GM12865 (cell line): ENCODE data around the gene RNF145.
"Not testable (repeated sequence)": the region's sequence is repeated elsewhere in the genome, so short reads cannot be mapped to it uniquely, and the experiment has no call there.

Experiments
- DNase-seq: peaks from one replicate; pipeline ENCODE4 v3.0.0; 2010; ENCODE audit warnings: low read depth
- H3K4me3 ChIP-seq: 2 replicates; pipeline ENCODE4 v1.5.1; 2011; ENCODE audit warnings: mild to moderate bottlenecking, low read depth, low read length, control low read depth
- TF ChIP-seq, protein P1 (sequence below): IDR thresholded peaks from 2 replicates; pipeline ENCODE4 v1.5.1; 2011; ENCODE audit warnings: low read length, control low read depth, low read depth, inconsistent platforms; ENCODE audit not compliant: insufficient read depth; ENCODE audit errors: missing control alignments

The RNF145 gene

DNA sequence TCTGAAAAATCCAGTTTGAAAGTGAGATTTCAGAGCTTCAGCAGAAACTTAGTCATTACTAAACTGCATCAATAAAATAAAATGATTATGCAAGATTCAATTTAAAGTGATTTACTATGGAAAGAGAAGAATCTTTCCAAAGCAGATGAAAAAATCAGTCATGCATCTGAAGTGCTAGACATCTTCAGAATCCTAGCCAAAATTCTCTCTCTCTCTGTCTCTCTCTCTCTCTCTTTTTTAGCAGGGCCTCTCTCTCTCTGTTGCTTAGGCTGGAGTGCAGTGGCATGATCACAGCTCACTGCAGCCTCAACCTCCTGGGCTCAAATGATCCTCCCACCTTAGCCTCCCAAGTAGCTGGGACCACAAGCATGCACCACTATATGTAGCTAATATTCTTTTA, 35.5 kb upstream of the RNF145 start:
- H3K4me3 ChIP-seq, result no peak overlapping the region
- TF ChIP-seq, protein P1, sequence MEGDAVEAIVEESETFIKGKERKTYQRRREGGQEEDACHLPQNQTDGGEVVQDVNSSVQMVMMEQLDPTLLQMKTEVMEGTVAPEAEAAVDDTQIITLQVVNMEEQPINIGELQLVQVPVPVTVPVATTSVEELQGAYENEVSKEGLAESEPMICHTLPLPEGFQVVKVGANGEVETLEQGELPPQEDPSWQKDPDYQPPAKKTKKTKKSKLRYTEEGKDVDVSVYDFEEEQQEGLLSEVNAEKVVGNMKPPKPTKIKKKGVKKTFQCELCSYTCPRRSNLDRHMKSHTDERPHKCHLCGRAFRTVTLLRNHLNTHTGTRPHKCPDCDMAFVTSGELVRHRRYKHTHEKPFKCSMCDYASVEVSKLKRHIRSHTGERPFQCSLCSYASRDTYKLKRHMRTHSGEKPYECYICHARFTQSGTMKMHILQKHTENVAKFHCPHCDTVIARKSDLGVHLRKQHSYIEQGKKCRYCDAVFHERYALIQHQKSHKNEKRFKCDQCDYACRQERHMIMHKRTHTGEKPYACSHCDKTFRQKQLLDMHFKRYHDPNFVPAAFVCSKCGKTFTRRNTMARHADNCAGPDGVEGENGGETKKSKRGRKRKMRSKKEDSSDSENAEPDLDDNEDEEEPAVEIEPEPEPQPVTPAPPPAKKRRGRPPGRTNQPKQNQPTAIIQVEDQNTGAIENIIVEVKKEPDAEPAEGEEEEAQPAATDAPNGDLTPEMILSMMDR, result no peak
- DNase-seq, result no peak

DNA sequence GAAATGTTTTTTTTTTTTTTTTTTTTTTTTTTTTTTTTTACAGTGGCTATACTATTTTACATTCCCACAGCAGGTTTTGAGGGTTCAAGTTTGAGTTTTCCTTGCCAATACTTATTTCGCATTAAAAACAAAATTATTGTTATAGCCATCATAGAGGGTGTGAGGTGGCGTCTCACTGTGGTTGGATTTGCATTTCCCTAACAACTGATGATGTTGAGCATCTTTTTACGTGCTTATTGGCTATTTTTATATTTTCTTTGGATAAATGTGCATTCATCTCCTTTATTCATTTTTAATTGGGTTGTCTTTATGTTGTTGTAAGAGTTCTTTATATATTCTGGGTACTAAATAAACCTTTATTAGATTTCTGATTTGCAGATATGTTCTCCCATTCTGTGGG, 34.8 kb upstream of the RNF145 start:
- no peak for DNase-seq
- TF ChIP-seq, protein P1, result no peak
- no peak overlapping the region for H3K4me3 ChIP-seq

DNA sequence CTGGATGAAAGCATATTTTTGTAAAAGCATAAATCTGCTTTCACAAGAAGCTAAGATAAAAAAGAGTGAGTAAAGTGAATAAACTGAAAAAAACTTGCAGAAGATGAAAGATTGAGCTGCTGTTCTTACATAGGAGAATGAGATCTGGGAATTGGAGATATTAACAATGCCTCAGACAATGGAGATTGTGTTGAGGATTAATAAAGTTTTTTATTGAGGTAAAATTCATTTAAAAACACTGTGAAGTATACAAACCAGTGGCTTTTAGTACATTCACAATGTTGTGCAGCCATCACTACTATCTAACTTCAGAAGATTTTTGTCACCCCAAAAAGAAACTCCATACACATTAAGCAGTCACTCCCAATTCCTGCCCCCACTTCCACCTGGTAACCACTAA, 34.0 kb upstream of the RNF145 start:
- TF ChIP-seq, protein P1, result no peak
- no peak overlapping the region for H3K4me3 ChIP-seq
- no peak for DNase-seq

DNA sequence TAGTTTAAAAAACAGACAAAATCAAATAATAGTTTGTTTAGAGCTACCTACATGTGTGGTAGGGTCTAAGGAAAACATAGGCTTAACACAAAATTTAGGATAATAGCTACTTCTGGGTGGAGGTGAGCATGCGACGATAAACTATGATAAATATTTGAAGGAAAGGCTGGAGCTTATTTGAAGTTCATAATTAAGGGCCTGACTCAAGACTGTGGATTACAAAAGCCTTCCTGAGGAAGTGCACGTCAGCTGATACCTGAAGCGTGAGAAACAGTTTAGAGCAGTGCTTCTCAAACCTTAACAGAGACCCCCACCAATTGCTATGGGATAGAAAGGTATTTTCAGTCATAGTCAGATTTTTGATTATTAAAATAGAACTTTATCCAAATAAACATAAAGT, 33.3 kb upstream of the RNF145 start:
- TF ChIP-seq, protein P1, result no peak
- no peak for DNase-seq
- H3K4me3 ChIP-seq, result no peak overlapping the region

DNA sequence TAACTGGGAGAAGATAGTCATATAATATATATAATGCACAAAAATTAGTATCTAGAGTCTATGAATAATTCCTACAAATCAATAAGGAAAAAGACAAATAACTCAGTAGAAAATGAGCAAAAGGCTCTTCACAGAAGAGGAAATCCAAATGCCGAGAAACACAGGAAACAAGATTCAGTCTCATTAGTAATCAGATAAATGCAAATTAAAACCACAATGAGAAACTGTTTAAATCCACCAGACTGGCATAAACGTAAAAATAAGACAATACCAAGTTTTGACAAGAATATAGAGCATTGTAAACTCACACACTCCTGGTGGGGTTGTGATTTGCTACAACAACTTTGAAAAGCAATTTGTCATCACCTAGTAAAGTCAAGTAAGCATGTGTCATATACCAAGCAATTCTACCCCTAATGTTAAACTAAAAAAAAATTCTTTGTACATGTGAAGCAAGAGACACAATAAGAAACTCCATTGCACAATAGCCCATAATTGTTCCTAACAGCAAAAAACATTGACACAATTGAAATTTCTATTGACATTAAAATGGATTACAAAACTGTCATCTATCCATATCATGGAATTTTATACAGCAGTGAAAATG, 32.7 kb upstream of the RNF145 start:
- TF ChIP-seq, protein P1, result no peak
- no peak for DNase-seq
- H3K4me3 ChIP-seq, result no peak overlapping the region

DNA sequence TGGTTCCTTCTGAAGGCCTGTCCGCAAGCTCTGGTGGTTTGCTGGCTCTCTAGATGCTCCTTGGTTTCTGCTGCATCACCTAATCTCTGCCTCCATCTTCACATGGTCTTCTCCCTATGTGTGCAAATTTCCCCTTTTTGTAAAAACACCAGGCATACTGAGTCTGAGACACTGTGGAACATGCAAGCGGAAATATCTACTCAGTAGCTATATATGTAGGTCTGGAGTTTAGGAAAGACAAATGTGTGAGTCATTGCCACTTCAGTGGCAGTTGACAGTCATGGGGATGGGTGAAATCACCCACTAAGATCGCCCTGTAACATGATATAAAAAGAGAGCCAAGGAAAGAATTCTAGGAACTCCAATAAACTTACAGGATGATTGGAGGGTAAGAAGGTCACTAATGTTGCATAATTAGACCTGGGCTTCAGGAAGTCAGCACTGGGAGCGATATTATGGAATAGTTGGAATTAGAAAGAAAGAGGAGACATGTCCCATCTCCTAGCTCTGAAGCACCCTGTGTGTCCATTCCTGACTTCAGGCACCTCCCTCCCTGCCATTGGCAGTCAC, 31.0 kb upstream of the RNF145 start:
- no peak overlapping the region for H3K4me3 ChIP-seq
- TF ChIP-seq, protein P1, result no peak
- no peak for DNase-seq

DNA sequence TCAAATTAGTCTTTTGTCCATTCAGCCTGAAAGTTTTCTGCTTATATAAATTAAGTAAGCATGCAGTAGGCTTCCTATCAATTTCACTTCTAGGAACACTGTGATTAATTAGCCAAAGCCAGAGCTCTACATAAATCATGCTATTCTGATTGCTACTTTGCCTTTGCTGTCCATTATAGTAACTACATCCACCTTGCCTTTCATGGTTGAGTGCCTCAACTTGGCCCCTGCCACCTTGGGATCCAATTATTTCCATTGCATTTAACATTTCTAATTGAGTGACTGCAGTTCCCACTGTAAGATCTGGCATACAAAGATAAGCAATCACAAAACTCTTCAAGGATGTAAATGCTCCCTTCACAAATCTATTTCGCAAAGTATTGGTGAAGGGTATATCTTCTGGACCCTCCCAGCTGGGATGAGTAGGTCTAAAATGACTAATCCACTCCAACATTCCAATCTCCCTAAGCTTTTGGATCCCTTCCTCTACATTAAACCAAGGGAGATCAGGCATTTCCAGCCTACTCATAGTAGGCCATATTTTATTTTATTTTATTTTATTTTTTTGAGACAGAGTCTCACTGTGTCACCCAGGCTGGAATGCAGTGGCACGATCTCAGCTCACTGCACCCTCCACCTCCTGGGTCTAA, 26.6 kb upstream of the RNF145 start:
- not testable (repeated sequence) for H3K4me3 ChIP-seq, DNase-seq
